Left renal pelvis (tissue), 4 donors: ENCODE data around the gene GLUL. TPM values are rescaled to one million over a fixed set of nuclear protein-coding genes. Genes with fewer than 3 reads are reported as not detected.

Experiments
- DNase-seq, 4 donors: peaks; one replicate each; pipeline ENCODE4 v3.0.0-alpha.2; 2013; ENCODE audit warnings: low read depth in 4 of 4, low spot score in 3 of 4
- polyA plus RNA-seq, 4 donors: library from polyadenylated mRNA; unstranded; fragments of 120-200 nt; gene quantifications; one replicate each; pipeline ENCODE4 v1.2.1, GENCODE V29; 2013; ENCODE audit not compliant: insufficient read length in 4 of 4

GLUL gene
- polyA plus RNA-seq, 4 donors = 278 to 306 (median 290) TPM

- no peak for DNase-seq
Measured at GRCh38 chr1:182332261-182333060, 59.1 kb downstream of the GLUL start.

Other genes starting within 250 kb of the GLUL start
- gene TEDDM1, start 8.9 kb upstream of the GLUL start, polyA plus RNA-seq = under 1 TPM; 0.06 to 0.12 (median 0.10) TPM
- under 1 TPM in 1 of 4 donors, not detected in 3; 0.20 TPM for gene RGSL1, start 58.4 kb upstream of the GLUL start, polyA plus RNA-seq
- gene RNASEL, start 197.5 kb upstream of the GLUL start, polyA plus RNA-seq = 10 to 100 TPM in 3 of 4 donors, 1 to 10 TPM in 1; 6.0 to 11.8 (median 10.7) TPM
- 1 to 10 TPM in 3 of 4 donors, under 1 TPM in 1; 0.82 to 8.6 (median 2.2) TPM for gene RGS16, start 212.6 kb upstream of the GLUL start, polyA plus RNA-seq